Glomerular endothelial cell (primary cell): ENCODE data around the gene FAM151A. TPM values are rescaled to one million over a fixed set of nuclear protein-coding genes. Genes with fewer than 3 reads are reported as not detected.

Source experiments
- total RNA-seq: library from RNA; depleted of rRNA; stranded (reverse); fragments of >200 nt; gene quantifications from 2 replicates; pipeline ENCODE4 v1.2.3, GENCODE V29; 2015

Gene FAM151A
- total RNA-seq, 1 donor from 2014 or later: not detected

Other genes starting within 250 kb of the FAM151A start
- gene SSBP3, start 217.1 kb downstream of the FAM151A start, total RNA-seq: 29.8 and 33.1 TPM in 2 replicates
- 0.93 and 1.2 TPM in 2 replicates for gene ACOT11, start 75.3 kb downstream of the FAM151A start, total RNA-seq
- gene MROH7, start 18.3 kb upstream of the FAM151A start, total RNA-seq: not detected in 2 replicates
- gene TTC4, start 92.3 kb upstream of the FAM151A start, total RNA-seq: 23.9 and 29.4 TPM in 2 replicates
- gene PARS2, start 141.0 kb upstream of the FAM151A start, total RNA-seq: 3.6 and 4.9 TPM in 2 replicates
- not detected in 2 replicates for gene TTC22, start 177.8 kb upstream of the FAM151A start, total RNA-seq